Measurements from ENCODE around the gene SLC7A1.

SLC7A1 gene

GRCh38 chr13:29575098-29575497 lies 20.4 kb downstream of the SLC7A1 start:
- Histone ChIP-seq H3K4ac (ENCODE audit: low read depth, low read length) (no peak overlapping the region), H3K4me2 (ENCODE audit: low read length) (no peak overlapping the region), H2BK12ac (ENCODE audit: low read length) (no peak overlapping the region), H3K27me3 (ENCODE audit: insufficient read depth, low read length) (no peaks in the 10 kb centered on the region), H3K4me1 (ENCODE audit: control insufficient read depth in 1 of 2, insufficient read depth in 2 of 2, low read length in 2 of 2) (peaks cover 2 to 7% of the 10 kb centered on the region in 2 experiments), H2AK5ac (ENCODE audit: low read length) (no peak overlapping the region), H3K36me3 (ENCODE audit: control insufficient read depth in 1 of 2, insufficient read depth in 2 of 2, low read length in 2 of 2) (peaks cover 0 to 6% of the 10 kb centered on the region in 2 experiments), H3K9me3 (ENCODE audit: insufficient read depth, low read depth, low read length) (no peaks in the 10 kb centered on the region), H3K27ac (ENCODE audit: low read depth, low read length) (no peak overlapping the region), H3K23ac (ENCODE audit: low read length) (no peak overlapping the region), H2BK5ac (ENCODE audit: low read depth, low read length, poor library complexity) (no peak overlapping the region), H2AFZ (ENCODE audit: insufficient read depth, low read length, poor library complexity) (no peak overlapping the region), H4K12ac (ENCODE audit: low read depth, low read length) (no peak overlapping the region), H3K14ac (ENCODE audit: low read length) (no peak overlapping the region), H3K18ac (ENCODE audit: low read length) (no peak overlapping the region), H4K91ac (ENCODE audit: low read depth, low read length) (no peak overlapping the region), H3K4me3 (ENCODE audit: low read depth, low read length) (no peak overlapping the region), H3K79me1 (ENCODE audit: low read length) (no peaks in the 10 kb centered on the region), H4K8ac (ENCODE audit: low read depth, low read length) (no peak overlapping the region), H3K9ac (ENCODE audit: low read length) (no peak overlapping the region), H2BK120ac (ENCODE audit: insufficient read depth, low read length, poor library complexity) (no peak overlapping the region), H3K79me2 (ENCODE audit: control insufficient read depth, insufficient read depth, low read length, poor library complexity) (peaks cover 1% of the 10 kb centered on the region)
- DNase-seq = no peak
- WGBS (ENCODE audit: extremely low coverage, insufficient coverage, insufficient read length) = no CpG with 5 or more reads among the region's 3 CpGs

- H2BK5ac ChIP-seq (ENCODE audit: low read depth, low read length, poor library complexity) = peak overlapping the region; percentile 16
- H3K4ac ChIP-seq (ENCODE audit: low read depth, low read length) = peak overlapping the region; percentile 39
- no peak for DNase-seq
- WGBS (ENCODE audit: extremely low coverage, insufficient coverage, insufficient read length) = no CpG with 5 or more reads among the region's 8 CpGs
- H4K8ac ChIP-seq (ENCODE audit: low read depth, low read length) = no peak overlapping the region
- H3K27me3 ChIP-seq (ENCODE audit: insufficient read depth, low read length) = no peaks in the 10 kb centered on the region
- no peak overlapping the region for H2BK120ac ChIP-seq (ENCODE audit: insufficient read depth, low read length, poor library complexity)
- H3K4me1 ChIP-seq (ENCODE audit: control insufficient read depth in 1 of 2, insufficient read depth in 2 of 2, low read length in 2 of 2) = peaks cover 9 to 14% of the 10 kb centered on the region in 2 experiments
- H3K9me3 ChIP-seq (ENCODE audit: insufficient read depth, low read depth, low read length) = no peaks in the 10 kb centered on the region
- no peak overlapping the region for H2BK12ac ChIP-seq (ENCODE audit: low read length)
- peaks cover 8% of the 10 kb centered on the region for H3K79me2 ChIP-seq (ENCODE audit: control insufficient read depth, insufficient read depth, low read length, poor library complexity)
- no peak overlapping the region for H3K27ac ChIP-seq (ENCODE audit: low read depth, low read length)
- peaks cover 2 to 7% of the 10 kb centered on the region in 2 experiments for H3K36me3 ChIP-seq (ENCODE audit: control insufficient read depth in 1 of 2, insufficient read depth in 2 of 2, low read length in 2 of 2)
- peak overlapping the region; percentile 17 for H3K18ac ChIP-seq (ENCODE audit: low read length)
- no peak overlapping the region for H3K4me3 ChIP-seq (ENCODE audit: low read depth, low read length)
- H2AFZ ChIP-seq (ENCODE audit: insufficient read depth, low read length, poor library complexity) = no peak overlapping the region
- H2AK5ac ChIP-seq (ENCODE audit: low read length) = no peak overlapping the region
- H3K14ac ChIP-seq (ENCODE audit: low read length) = no peak overlapping the region
- no peak overlapping the region for H3K23ac ChIP-seq (ENCODE audit: low read length)
- no peaks in the 10 kb centered on the region for H3K79me1 ChIP-seq (ENCODE audit: low read length)
- no peak overlapping the region for H3K9ac ChIP-seq (ENCODE audit: low read length)
- no peak overlapping the region for H3K4me2 ChIP-seq (ENCODE audit: low read length)
- no peak overlapping the region for H4K12ac ChIP-seq (ENCODE audit: low read depth, low read length)
- no peak overlapping the region for H4K91ac ChIP-seq (ENCODE audit: low read depth, low read length)
Measured at GRCh38 chr13:29573190-29573589, 22.3 kb downstream of the SLC7A1 start.

- H3K4me1 ChIP-seq (ENCODE audit: control insufficient read depth in 1 of 2, insufficient read depth in 2 of 2, low read length in 2 of 2) = peaks cover 9 to 14% of the 10 kb centered on the region in 2 experiments
- H3K79me1 ChIP-seq (ENCODE audit: low read length) = no peaks in the 10 kb centered on the region
- H3K18ac ChIP-seq (ENCODE audit: low read length) = no peak overlapping the region
- no CpG with 5 or more reads among the region's 5 CpGs for WGBS (ENCODE audit: extremely low coverage, insufficient coverage, insufficient read length)
- H2BK12ac ChIP-seq (ENCODE audit: low read length) = no peak overlapping the region
- no peak overlapping the region for H3K14ac ChIP-seq (ENCODE audit: low read length)
- H3K27ac ChIP-seq (ENCODE audit: low read depth, low read length) = no peak overlapping the region
- no peak overlapping the region for H2AK5ac ChIP-seq (ENCODE audit: low read length)
- no peak overlapping the region for H2AFZ ChIP-seq (ENCODE audit: insufficient read depth, low read length, poor library complexity)
- peaks cover 8% of the 10 kb centered on the region for H3K79me2 ChIP-seq (ENCODE audit: control insufficient read depth, insufficient read depth, low read length, poor library complexity)
- no peak overlapping the region for H2BK120ac ChIP-seq (ENCODE audit: insufficient read depth, low read length, poor library complexity)
- no peak overlapping the region for H4K8ac ChIP-seq (ENCODE audit: low read depth, low read length)
- H3K23ac ChIP-seq (ENCODE audit: low read length) = no peak overlapping the region
- H3K9ac ChIP-seq (ENCODE audit: low read length) = no peak overlapping the region
- no peak overlapping the region for H3K4me3 ChIP-seq (ENCODE audit: low read depth, low read length)
- no peak overlapping the region for H2BK5ac ChIP-seq (ENCODE audit: low read depth, low read length, poor library complexity)
- H3K27me3 ChIP-seq (ENCODE audit: insufficient read depth, low read length) = no peaks in the 10 kb centered on the region
- DNase-seq = no peak
- peaks cover 2 to 7% of the 10 kb centered on the region in 2 experiments for H3K36me3 ChIP-seq (ENCODE audit: control insufficient read depth in 1 of 2, insufficient read depth in 2 of 2, low read length in 2 of 2)
- H3K4ac ChIP-seq (ENCODE audit: low read depth, low read length) = peak overlapping the region; percentile 65
- no peak overlapping the region for H4K91ac ChIP-seq (ENCODE audit: low read depth, low read length)
- no peaks in the 10 kb centered on the region for H3K9me3 ChIP-seq (ENCODE audit: insufficient read depth, low read depth, low read length)
- H3K4me2 ChIP-seq (ENCODE audit: low read length) = no peak overlapping the region
- no peak overlapping the region for H4K12ac ChIP-seq (ENCODE audit: low read depth, low read length)
Measured at GRCh38 chr13:29572575-29572974, 22.9 kb downstream of the SLC7A1 start.

- H3K9me3 ChIP-seq (ENCODE audit: insufficient read depth, low read depth, low read length) = no peaks in the 10 kb centered on the region
- H3K27me3 ChIP-seq (ENCODE audit: insufficient read depth, low read length) = no peaks in the 10 kb centered on the region
- H2BK12ac ChIP-seq (ENCODE audit: low read length) = no peak overlapping the region
- H3K4me1 ChIP-seq (ENCODE audit: control insufficient read depth in 1 of 2, insufficient read depth in 2 of 2, low read length in 2 of 2) = peaks cover 9 to 14% of the 10 kb centered on the region in 2 experiments
- peaks cover 2 to 5% of the 10 kb centered on the region in 2 experiments for H3K36me3 ChIP-seq (ENCODE audit: control insufficient read depth in 1 of 2, insufficient read depth in 2 of 2, low read length in 2 of 2)
- H3K14ac ChIP-seq (ENCODE audit: low read length) = no peak overlapping the region
- WGBS (ENCODE audit: extremely low coverage, insufficient coverage, insufficient read length) = no CpG with 5 or more reads among the region's 17 CpGs
- no peak overlapping the region for H3K18ac ChIP-seq (ENCODE audit: low read length)
- H2BK120ac ChIP-seq (ENCODE audit: insufficient read depth, low read length, poor library complexity) = no peak overlapping the region
- H3K4me3 ChIP-seq (ENCODE audit: low read depth, low read length) = no peak overlapping the region
- H4K12ac ChIP-seq (ENCODE audit: low read depth, low read length) = no peak overlapping the region
- no peak overlapping the region for H2BK5ac ChIP-seq (ENCODE audit: low read depth, low read length, poor library complexity)
- H3K23ac ChIP-seq (ENCODE audit: low read length) = no peak overlapping the region
- no peak for DNase-seq
- H2AK5ac ChIP-seq (ENCODE audit: low read length) = no peak overlapping the region
- H3K4ac ChIP-seq (ENCODE audit: low read depth, low read length) = peak overlapping the region; percentile 65
- H3K4me2 ChIP-seq (ENCODE audit: low read length) = no peak overlapping the region
- peaks cover 9% of the 10 kb centered on the region for H3K79me2 ChIP-seq (ENCODE audit: control insufficient read depth, insufficient read depth, low read length, poor library complexity)
- H3K27ac ChIP-seq (ENCODE audit: low read depth, low read length) = no peak overlapping the region
- H4K91ac ChIP-seq (ENCODE audit: low read depth, low read length) = no peak overlapping the region
- H2AFZ ChIP-seq (ENCODE audit: insufficient read depth, low read length, poor library complexity) = no peak overlapping the region
- no peak overlapping the region for H3K9ac ChIP-seq (ENCODE audit: low read length)
- no peaks in the 10 kb centered on the region for H3K79me1 ChIP-seq (ENCODE audit: low read length)
- H4K8ac ChIP-seq (ENCODE audit: low read depth, low read length) = no peak overlapping the region
Measured at GRCh38 chr13:29571876-29572570, 23.5 kb downstream of the SLC7A1 start.

Data from trophoblast cell (in vitro differentiated cells and primary cell).